ENCODE data around the gene CDC42SE2.
"Not testable (repeated sequence)": the region's sequence is repeated elsewhere in the genome, so short reads cannot be mapped to it uniquely, and the experiment has no call there.

Gene CDC42SE2

DNA sequence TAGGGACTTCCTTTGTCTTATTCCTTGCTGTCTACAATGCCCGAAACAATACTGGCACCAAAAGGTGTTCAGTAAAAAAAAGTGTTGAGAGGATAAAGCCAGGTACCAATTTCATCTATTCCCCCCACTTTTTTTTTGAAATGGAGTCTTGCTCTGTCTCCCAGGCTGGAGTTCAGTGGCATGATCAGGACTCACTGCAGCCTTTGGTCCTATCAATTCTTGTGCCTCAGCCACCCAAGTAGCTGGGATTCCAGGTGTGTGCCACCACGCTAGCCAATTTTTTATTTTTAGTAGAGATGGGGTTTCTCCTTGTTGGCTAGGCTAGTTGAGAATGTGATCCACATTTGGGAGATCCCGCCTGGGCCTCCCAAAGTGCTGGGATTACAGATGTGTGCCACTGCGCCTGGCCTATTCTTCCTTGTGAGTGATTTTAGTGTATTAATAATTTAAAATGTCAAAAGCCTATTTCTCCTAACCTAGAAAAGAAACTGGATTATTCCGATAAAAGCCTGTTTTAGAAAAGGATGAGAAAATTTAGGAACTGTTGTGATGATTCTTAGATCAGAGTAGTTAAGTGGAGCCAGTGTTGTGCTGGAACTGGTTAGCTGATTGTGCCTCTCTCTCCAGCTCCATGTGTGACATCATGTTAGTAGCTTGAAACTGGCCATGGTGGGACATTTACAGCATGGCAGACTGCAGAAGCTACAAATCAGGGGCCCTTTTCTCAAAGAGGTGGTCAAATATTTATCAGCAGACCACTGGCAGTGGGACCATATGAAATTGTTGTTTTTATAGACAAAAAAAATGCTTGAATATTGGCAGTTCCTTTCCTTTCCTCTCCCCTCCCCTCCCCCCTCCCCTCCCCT, 14.3 kb downstream of the CDC42SE2 start:
- ATAC-seq (no peak), DNase-seq (no peak)

DNA sequence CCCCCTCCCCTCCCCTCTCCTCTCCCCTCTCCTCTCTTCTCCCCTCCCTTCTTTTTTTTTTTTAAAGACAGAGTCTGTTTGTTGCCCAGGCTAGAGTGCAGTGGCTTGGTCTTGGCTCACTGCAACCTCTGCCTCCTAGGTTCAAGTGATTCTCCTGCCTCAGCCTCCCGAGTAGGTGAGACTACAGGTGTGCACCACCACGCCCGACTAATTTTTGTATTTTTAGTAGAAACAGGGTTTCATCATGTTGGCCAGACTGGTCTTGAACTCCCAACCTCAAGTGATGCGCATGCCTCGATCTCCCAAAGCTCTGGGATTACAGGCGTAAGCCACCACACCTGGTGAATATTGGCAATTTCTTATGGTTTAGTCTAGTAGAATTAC, 14.9 kb downstream of the CDC42SE2 start:
- ATAC-seq = not testable (repeated sequence)

DNA sequence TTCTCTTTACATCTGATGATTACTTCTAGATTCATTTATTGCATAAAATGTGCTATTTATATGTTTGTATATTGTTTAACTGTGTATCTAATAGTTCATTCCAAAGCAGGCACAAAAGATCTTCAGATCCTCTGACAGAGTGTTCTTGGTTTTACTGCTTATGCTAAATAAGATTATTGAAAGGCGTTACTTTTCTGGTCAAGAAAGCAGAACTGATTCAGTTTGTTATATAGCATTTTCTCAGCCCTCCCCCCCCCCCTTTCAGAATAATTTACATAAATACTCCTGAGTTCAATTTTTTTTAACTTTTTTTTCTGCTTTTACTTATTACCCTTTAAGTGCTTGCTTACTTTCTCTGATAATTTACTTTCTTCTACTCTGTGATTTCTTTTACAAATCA, 15.4 kb downstream of the CDC42SE2 start:
- DNase-seq (no peak), ATAC-seq (no peak)

More for the DNA sequence above, 14.9 kb downstream of the CDC42SE2 start:
- not testable (repeated sequence) for DNase-seq

DNA sequence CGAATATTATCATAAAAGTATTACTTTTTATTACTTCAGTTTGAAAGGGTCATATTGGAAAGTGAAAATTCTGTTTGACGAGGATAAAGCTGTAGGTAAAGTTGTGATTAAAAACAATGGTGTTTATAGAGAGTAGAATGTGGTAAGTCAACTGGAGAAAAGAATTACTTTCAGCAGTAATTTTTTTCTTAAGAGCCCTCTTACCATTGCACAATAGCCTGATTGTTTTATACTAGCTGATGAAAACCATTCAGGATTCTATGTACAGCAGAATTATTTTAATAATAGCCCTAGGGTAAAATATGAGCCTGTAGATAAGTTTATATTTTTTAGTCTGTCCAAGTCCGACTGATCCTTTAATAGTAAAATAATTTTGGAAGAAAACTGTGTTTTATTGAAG, 16.6 kb downstream of the CDC42SE2 start:
- ATAC-seq = no peak
- no peak for DNase-seq

DNA sequence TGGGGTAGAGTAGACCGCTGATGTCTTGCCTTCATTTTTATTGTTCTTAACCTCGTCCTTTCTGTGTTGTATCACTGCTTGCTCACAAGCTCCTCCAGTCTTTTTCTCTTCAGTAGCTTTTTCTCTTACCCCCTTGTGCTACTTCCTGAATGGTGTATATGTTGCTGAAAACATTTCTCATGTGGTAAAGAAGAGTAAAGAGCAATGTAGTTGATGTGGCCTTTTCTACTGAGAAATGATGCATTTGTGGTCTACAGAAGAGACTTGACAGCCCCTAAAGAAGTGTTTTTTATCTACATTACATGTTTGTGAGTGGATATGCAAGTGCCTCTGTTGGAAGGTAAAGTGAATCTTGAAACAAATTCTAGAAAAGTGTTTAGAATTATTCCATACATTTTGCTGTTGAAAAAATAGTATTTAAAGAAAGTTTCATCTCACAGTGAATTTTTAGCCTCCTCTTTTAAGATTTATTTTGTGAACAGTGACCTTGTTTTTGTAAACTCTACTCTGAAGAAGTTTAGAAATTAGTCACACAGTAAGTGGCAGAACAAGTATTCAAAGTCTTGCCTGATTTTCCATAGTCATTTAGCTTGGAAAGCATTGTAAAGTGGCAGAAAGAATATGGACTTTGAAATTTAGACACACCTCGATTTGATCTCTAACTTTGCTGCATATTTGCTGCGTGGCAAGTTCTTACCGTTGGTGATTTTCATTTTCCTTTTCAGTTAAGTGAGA, 17.4 kb downstream of the CDC42SE2 start:
- peak; percentile 85 for ATAC-seq
- no peak for DNase-seq

DNA sequence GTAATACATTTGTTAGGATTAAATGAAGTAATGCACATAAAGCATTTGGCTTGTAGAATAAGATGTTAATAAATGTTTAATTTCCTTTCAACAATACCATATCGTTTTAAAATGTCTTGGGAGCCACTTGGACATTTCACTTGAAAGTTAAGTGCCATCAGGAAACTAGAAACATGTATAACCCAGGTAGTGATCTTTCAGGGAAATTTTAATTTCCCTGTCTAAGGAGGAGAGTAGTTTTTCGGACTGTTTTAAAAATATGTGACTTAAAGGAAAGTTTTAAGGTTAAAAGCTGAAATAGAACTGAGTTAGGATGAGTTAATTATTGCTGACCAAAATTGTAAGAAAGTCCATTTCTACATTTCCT, 18.0 kb downstream of the CDC42SE2 start:
- ATAC-seq (no peak), DNase-seq (no peak)

DNA sequence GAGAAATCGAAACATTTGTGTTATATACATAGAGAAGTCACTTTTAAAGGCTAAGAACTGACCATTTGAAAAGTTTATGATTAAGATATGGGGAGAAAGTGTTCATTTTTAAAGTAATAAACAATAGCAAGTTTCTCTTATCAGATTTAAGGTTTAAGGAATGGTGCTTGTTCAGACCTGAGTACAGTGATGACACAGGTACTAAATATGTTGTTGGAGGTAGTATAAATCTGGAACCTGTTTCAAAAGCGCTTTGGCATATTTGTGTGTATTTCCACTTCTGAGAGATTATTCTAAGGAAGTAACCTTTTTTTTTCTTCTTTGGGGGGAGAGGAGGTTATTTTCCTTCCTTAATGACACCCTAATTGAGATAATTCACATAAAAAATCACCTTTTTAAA, 18.4 kb downstream of the CDC42SE2 start:
- no peak for ATAC-seq
- no peak for DNase-seq

DNA sequence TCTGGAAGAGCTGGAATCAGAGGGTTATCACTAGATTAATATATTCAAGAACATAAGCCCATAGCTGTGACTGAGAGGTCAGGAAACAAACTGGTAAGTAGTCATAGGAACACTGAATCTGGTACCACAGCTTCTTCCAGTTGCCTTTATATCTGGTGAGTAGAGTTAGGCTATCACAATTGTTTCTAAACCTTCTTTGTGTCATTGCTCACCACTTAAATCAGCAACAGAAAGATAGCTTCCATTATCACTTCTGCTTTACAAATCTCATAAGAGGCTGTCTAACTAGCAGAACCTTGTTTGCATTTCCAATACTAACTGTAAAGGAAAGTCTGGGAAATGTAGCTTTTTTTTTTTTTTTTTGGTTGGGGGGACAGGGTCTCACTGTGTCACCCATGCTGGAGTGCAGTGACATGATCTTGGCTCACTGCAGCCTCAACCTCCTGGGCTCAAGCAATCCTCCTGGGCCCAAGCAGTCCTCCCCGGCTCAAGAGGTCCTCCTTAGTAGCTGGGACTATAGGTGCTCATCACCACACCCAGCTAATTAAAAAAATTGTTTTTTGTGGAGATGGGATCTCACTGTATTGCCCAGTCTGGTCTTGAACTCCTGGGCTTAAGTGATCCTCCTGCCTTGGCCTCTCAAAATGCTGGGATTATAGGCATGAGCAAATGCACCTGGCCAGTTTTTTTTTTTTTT, 22.0 kb downstream of the CDC42SE2 start:
- ATAC-seq (no peak), DNase-seq (no peak)

DNA sequence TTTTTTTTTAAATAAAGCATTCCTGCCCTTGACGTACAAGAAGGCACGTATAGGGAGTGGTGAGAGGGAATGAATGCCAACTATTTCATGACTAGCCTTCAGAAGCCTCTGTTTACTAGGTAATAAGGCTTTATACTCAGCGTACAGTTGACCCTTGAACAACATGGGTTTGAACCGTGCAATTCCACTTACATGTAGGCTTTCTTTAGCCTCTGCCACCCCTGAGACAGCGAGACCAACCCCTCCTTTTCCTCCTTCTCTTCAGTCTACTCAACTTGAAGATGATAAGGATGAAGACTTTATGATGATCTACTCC, 22.5 kb downstream of the CDC42SE2 start:
- ATAC-seq (no peak), DNase-seq (no peak)

DNA sequence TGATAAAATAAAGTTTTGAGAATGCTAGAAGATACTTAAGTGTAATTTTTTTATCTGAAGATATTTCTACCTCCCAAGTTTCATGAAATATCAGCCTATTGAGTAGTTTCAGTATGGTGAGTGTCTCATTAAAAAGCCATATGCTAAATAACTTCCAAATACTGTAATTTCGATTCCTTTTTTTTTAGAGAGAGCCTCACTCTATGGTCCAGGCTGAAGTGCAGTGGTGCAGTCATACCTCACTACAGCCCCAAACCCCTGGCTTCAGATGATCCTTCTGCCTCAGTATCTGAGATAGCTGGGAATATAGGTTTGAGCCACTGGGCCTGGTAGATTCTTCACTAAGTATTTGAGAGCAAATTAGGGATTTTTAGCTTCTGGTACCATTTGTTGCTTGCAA, 24.5 kb downstream of the CDC42SE2 start:
- ATAC-seq (no peak), DNase-seq (no peak)

DNA sequence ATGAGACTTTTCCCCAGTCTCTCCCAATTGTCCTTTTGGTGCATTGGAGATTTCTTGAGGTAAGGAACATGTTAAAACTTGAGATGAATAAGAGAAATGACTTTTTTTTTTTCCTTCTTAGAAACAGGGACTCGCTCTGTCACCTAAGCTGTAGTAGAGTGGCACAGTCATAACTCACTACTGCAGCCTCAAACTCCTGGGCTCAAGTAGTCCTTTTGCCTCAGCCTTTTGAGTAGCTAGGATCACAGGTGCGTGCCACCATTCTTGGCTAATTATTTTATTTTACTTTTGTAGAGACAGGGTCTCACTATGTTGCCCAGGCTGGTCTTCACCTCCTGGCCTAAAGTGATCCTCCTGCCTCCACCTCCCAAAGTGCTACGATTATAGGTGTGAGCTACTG, 25.9 kb downstream of the CDC42SE2 start:
- no peak for DNase-seq
- ATAC-seq = peak; percentile 84

DNA sequence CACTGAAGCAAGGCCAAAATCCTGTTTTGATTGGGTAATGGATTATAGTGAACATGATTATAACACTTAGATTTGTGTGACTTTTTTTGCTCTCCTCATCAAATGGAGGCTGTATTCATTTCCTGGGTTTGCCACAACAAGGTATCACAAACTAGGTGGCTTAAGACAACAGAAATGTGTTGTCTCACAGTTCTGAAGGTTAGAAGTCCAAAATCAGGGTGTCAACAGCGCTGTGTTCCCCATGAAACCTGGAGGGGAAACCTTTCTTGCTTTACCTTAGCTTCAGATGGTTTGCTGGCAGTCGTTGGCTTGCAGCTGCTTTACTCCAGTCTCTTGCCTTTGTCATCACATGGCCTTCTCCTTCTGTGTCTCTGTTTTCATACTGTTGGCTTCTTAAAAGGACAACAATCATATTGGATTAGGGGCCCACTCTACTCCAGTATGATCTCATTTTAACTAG, 32.4 kb downstream of the CDC42SE2 start:
- ATAC-seq = peak; percentile 48

DNA sequence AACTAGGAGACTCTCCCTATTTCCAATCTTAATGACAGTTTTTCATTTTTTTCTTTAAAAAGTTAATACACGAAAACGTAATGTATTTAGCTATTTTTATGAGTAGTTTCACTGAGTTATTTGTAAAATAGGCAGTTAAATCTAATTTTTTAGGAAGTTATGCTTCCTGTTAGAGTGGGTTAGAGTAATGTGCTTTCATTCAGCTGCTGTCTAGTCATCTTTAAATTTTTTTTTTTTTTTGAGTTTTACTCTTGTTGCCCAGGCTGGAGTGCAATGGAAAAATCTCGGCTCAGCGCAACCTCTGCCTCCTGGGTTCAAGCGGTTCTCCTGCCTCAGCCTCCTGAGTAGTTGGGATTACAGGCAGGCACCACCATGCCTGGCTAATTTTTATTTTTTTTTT, 34.0 kb downstream of the CDC42SE2 start:
- no peak for ATAC-seq
- DNase-seq = no peak

More for the DNA sequence above, 32.4 kb downstream of the CDC42SE2 start:
- no peak for DNase-seq

DNA sequence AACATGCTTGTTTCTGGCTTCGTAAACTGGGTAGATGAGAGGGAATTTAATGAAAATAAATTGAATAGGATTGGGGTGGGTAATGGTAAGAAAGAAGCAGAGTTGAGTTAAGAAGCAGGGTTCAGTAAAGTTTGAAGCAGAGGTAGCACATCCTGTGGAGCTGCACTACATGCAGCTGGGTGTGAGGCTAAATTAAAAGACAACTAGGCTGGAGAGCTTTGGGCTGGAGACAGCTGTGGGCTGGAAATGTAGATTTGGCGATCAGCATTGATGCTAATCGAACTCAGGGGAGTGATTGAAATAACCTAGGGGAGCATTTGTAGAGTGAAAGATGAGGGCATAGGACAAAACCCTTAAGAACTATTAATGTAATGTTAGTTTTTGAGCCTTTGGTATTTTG, 35.6 kb downstream of the CDC42SE2 start:
- no peak for DNase-seq
- no peak for ATAC-seq

DNA sequence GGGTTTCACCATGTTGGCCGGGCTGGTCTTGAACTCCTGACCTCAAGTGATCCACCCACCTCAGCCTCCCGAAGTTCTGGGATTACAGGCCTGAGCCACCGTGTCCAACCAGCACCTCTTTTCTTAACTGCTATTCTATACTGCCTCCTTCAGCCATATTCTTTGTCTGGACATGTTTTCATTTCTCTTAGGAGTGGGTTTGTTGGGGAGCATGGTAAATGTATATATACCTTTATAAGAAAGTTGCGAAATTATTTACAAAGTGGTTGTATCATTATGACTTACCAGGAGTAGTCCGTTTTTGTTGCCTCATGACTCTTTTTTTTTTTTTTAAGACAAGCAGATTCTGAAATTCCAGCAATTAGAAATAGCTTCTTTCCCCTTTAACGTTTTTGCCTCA, 38.7 kb downstream of the CDC42SE2 start:
- DNase-seq (no peak), ATAC-seq (no peak)

DNA sequence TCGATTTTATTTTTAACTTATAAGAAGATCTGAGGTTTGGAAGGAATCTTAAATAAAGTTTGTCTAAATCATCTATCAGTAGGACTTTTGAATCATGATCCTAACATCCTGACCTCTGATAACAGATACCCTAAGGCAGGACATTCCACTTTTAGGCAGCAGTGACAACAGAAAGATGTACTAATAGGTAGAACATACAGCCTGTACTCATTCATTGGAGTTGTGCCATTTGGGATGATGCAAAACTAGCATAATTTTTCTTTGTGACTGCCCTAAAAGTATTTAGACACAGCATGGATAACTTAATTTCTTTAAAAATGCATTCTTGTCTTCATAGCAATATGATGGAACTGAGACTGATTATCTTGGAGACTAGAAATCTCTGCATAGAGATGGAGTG, 39.7 kb downstream of the CDC42SE2 start:
- ATAC-seq = no peak
- DNase-seq = no peak

DNA sequence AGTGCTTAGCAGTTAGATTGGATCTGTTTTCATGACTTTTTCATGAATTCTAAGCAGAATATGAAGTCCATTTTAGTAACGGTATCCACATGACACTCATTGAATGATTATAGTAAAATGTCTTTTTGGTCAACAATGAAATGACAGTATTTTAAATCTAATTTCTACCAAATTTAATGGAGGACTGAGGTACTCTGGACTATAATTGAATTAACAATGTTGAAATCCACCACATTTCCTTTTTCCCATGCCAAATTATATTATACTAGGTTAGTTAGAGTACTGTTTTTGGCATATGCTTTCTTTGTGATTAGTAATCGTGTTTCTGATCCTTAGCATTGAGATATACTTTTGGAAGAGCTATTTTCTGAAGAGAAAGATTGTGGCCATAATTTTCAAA, 40.6 kb downstream of the CDC42SE2 start:
- ATAC-seq (no peak), DNase-seq (no peak)

DNA sequence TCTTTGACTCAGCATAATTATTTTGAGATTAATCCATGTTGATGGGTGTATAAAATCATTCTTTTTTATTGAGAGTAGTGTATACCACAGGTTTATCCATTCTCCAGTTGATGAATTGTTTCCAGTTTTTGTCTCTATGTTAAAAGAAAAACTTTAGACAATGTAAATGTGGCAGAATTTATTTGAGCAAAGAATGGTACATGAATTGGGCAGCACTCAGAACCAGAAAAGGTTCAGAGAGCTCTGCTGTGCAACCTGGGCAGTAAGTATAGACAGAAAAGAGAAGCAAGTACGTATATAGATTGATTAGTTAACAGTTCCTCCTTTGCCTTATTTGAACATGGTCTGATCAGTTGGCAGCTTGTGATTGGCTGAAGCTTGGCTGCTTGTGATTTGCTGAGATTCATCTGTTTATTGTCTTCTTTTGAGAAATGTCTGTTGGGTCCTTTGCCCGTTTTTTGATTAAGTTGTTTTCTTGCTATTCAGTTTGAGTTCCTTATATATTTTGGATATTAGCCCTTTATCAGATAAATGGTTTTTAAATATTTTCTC, 41.4 kb downstream of the CDC42SE2 start:
- ATAC-seq = peak; percentile 46

DNA sequence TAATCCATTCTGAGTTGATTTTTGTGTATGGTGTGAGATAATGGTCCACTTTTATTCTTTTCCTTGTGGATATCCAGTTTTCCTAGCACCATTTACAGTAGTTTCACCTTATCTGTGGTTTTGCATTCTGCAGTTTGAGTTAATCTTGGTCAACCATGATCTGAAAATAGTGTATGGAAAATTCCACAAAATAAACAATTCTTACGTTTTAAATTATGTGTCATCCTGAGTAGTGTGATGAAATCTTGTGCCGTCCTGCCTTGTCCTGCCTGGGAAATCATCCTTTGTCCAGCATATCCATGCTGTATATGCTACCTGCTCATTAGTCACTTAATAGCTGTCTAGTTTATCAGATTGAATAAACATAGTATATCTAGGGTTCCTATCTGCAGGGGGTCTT, 42.1 kb downstream of the CDC42SE2 start:
- ATAC-seq (peak; percentile 23), DNase-seq (no peak)

More for the DNA sequence above, 41.4 kb downstream of the CDC42SE2 start:
- no peak for DNase-seq

DNA sequence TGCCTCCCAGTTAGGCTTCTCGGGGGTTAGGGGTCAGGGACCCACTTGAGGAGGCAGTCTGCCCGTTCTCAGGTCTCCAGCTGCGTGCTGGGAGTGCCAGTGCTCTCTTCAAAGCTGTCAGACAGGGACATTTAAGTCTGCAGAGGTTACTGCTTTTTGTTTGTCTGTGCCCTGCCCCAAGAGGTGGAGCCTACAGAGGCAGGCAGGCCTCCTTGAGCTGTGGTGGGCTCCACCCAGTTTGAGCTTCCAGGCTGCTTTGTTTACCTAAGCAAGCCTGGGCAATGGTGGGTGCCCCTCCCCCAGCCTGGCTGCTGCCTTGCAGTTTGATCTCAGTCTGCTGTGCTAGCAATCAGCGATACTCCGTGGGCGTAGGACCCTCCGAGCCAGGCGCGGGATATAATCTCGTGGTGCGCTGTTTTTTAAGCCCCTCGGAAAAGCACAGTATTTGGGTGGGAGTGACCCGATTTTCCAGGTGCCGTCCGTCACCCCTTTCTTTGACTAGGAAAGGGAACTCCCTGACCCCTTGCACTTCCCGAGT, 48.5 kb downstream of the CDC42SE2 start:
- not testable (repeated sequence) for DNase-seq, ATAC-seq

DNA sequence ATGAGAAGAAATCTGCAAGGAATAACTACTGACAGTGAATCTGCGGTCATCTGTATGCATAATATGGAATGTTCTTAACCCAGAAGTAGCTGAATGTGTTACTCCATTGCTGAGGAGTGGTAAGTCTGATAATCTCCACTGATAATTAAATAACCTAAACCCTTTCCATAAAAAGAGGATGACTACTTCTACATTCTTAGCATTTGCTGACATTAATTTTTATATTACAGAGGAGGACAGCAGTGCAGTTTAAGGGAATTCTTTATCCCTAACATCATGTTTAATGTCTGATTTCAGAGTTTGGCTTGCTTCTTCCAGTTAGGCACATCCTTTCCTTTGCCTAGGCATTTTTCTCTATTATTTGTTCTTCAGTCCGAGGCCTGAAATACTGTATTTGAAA, 52.2 kb downstream of the CDC42SE2 start:
- DNase-seq (no peak), ATAC-seq (no peak)

DNA sequence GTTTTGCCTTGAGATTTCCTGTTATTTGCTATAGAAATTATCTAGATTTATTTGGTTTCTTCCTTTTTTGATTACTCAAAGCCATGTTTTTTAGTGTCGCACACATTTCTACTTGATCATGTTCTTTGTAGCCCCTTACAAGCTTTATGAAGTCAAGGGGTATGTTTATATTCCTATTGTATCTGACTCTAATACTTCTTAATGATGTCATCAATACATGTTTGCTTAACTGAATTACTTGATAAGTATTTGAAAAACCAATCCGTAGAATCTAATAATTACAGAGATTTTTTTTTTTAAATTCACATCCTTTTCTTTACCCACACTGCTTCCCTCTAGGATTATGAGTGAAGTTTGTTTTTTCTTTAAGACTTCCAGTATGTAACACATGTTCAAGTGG, 53.0 kb downstream of the CDC42SE2 start:
- no peak for ATAC-seq
- no peak for DNase-seq

Measured in stimulated activated naive CD8-positive, alpha-beta T cell treated with anti-CD3 and anti-CD28 coated beads, Interleukin-15, Interleukin-2, amounts not matched to agents 100 U/mL and 50 U/mL, for 24 hours (primary cell).